ENCODE results near the gene GNG11. TPM values are rescaled to one million over a fixed set of nuclear protein-coding genes. Genes with fewer than 3 reads are reported as not detected.

Gene GNG11
- polyA plus RNA-seq, 6 donors from 2014 or later = 1.1 to 11.9 (median 5.4) TPM

DNA sequence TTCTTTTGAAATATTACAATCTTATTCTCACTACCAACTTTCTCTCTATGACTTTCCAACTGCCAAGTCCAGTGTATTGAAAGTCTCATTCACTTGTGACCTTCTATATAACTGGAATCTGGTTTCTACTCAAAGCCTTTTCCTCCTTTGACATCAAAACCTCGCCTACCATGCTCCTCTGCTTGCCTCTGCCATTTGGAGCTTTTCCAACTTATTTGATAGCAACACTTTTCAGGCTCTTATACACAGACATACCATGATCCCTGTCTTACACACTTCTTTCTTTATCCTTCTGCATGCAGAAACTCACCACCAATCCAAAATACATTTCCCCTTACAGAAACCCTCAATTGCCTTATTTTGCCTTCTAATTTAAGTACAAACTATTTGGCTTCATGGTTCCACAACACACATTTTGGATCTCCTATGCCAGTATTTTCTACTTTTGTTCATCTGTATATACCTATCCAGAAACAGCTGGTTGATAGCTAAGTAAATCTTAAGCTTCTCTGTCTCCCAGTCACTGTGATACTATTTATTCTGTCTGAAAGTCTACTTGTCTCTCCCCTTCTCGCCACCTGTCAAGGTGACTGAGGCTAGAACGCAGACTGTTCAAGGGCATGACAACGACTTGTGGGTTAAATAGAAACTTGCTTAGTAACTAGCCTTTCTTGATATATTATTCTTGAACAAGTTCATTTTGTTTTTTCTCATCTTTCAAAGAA is 22.4 kb downstream of the GNG11 start:
- H3K27ac Mint-ChIP-seq = peak overlapping the region in 1 of 6 donors; percentile 3
- H3K27me3 Mint-ChIP-seq = peaks cover 0 to 17% (median 4%) of the 10 kb centered on the region in 3 donors
- ATAC-seq (ENCODE audit: low read depth in 2 of 2) = no peak
- peaks cover 0 to 2% (median 0%) of the 10 kb centered on the region in 7 donors for H3K9me3 Mint-ChIP-seq
- H3K4me3 Mint-ChIP-seq = no peak overlapping the region
- H3K36me3 Mint-ChIP-seq = no peaks in the 10 kb centered on the region
- H3K4me1 Mint-ChIP-seq = no peaks in the 10 kb centered on the region
- no peak for DNase-seq

DNA sequence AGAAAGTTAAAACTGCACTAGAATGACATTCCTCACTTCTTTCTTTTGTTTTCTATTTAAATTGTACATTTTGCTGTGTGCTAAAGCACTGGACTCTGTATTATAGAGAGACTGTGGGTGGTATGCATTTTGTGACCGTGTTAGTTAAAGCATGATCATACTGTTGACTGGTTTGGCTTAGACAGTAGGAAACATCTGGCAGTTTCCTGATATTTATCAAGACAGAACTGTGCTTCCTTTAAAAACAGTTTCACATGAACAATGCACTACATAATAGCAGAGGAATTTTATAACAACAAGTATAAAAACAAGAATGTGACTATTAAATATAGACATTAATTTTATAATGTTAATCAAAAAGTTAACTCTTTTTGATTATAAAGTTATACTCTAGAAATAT is 23.1 kb downstream of the GNG11 start:
- Mint-ChIP-seq H3K27me3 (peaks cover 0 to 14% (median 4%) of the 10 kb centered on the region in 3 donors), H3K9me3 (peaks cover 0 to 2% (median 0%) of the 10 kb centered on the region in 7 donors), H3K4me1 (no peaks in the 10 kb centered on the region), H3K27ac (no peak overlapping the region), H3K36me3 (no peaks in the 10 kb centered on the region), H3K4me3 (no peak overlapping the region)
- ATAC-seq (ENCODE audit: low read depth in 2 of 2) (no peak), DNase-seq (no peak)

DNA sequence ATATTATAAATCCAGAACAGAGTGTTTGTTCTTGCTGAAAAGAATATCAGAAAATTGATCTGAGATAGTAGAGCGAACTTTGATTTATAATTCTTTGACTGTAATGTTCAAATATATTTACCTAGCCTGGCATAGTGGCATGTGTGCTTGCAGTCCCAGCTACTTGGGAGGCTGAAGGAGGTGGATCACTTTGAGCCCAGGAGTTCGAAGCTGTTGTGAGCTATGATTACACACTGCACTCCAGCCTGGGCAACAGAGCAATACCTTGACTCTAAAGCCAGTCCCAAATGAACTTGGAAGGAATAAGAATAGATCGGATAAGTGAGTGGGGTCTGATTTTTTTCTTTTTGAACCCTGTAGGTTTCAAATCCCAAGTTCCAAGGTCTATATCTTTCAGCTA is 23.5 kb downstream of the GNG11 start:
- Mint-ChIP-seq H3K27ac (no peak overlapping the region), H3K9me3 (peaks cover 0 to 2% (median 0%) of the 10 kb centered on the region in 7 donors), H3K27me3 (peaks cover 0 to 10% (median 4%) of the 10 kb centered on the region in 3 donors), H3K4me1 (no peaks in the 10 kb centered on the region), H3K36me3 (no peaks in the 10 kb centered on the region), H3K4me3 (no peak overlapping the region)
- ATAC-seq (ENCODE audit: low read depth in 2 of 2) = no peak
- no peak for DNase-seq

DNA sequence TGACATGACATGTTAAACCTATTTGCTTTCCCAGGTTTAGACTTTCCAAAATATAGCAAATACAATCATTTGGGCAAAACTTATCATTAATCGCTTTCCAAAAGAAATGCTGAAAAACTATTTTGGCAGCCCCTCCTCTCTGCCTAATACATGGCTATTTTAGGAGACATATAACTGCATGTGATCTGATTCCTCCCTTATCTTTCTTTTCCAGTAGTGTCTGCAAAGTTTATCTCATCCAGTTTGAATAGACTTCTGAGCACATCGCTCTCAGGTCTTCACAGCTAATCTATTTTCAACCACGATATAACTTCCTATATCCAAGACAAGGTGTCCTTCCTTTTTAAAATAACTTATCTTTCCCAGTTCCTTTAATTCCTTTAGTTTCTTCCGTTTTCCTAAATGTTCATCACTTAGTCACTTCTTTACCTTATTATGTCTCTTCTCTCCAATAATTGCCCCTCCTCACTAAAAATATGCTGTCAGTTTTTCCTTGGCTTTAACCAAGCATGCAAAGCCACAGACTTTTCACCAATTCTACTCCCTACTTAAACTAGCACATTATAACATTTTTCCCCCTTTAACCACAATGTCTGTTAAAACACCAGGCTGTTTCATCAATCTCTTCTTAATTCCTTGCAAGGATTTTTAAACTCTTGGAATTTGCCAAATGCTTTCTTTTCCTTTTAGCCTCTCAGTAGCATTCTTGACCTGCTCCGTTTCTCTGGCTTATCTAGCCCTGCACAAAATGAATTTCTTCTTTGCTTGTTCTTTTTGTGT is 24.4 kb downstream of the GNG11 start:
- Mint-ChIP-seq H3K4me3 (no peak overlapping the region), H3K27me3 (peaks cover 0 to 7% (median 1%) of the 10 kb centered on the region in 3 donors), H3K27ac (no peak overlapping the region), H3K4me1 (no peaks in the 10 kb centered on the region), H3K9me3 (peaks cover 0 to 2% (median 0%) of the 10 kb centered on the region in 7 donors), H3K36me3 (no peaks in the 10 kb centered on the region)
- ATAC-seq (ENCODE audit: low read depth in 2 of 2) = no peak
- DNase-seq = no peak

DNA sequence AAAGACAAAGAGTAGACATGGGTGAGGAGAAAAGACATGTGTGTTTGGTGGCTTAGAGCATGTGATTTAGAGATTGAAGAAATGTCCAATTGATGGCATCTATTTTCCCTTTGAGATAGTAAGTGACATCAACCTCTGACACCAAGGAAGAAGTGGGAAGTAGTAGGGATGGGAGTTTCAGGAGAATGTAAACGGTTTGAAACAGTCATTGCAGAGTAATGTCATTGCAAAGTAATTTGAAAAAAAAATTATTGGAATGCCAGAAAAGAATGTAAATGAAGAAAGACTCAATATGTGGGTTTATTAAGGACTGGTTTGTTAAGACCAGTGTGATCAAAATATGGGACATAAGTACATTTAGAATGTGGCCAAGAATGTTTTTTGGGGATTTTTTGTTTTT is 26.6 kb downstream of the GNG11 start:
- no peak overlapping the region for H3K4me3 Mint-ChIP-seq

DNA sequence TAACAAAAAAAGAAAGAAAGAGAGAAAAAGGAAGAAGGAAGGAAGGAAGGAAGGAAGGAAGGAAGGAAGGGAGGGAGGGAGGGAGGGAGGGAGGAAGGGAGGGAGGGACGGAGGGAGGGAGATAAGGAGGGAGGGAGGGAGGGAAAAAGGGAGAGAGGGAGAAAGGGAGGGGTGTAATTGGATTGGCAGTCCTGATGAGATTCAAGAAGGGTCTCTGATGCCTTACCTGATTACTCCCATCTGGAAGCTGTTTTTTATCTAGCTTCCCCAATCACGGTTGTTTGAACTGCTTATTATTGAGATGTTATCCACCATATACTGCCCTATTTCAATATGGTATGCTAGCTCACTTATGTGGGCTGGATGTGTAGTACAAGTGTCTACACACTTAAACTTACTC is 27.3 kb downstream of the GNG11 start:
- Mint-ChIP-seq H3K9me3 (no peaks in the 10 kb centered on the region), H3K4me1 (no peaks in the 10 kb centered on the region), H3K36me3 (peaks cover 0 to 7% of the 10 kb centered on the region in 2 donors), H3K27me3 (peaks cover 0 to 5% (median 0%) of the 10 kb centered on the region in 3 donors), H3K4me3 (no peak overlapping the region), H3K27ac (no peak overlapping the region)
- no peak for DNase-seq
- ATAC-seq (ENCODE audit: low read depth in 2 of 2) = no peak

More for the DNA sequence above, 26.6 kb downstream of the GNG11 start:
- Mint-ChIP-seq H3K4me1 (no peaks in the 10 kb centered on the region), H3K36me3 (peaks cover 0 to 5% of the 10 kb centered on the region in 2 donors), H3K9me3 (no peaks in the 10 kb centered on the region), H3K27ac (no peak overlapping the region), H3K27me3 (peaks cover 0 to 7% (median 0%) of the 10 kb centered on the region in 3 donors)
- DNase-seq (no peak), ATAC-seq (ENCODE audit: low read depth in 2 of 2) (no peak)

DNA sequence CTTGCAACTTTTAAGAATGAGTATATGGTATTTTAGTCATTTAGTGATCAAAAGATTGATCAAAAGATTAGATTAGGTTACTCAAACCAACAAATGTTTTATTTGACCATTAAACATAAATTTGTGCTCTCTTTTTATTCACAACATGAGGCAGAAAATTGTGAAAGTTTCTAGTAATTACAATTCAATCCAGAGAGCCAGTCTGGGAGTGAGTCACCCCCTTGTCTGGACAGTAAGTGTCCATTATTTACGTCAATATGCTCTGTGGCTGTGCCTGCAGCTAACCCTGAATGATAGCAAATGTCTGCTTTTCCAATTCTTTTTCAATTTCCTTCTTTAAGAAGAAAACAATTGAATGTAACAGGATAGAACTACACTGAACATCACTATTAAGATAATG is 27.9 kb downstream of the GNG11 start:
- Mint-ChIP-seq H3K27me3 (no peaks in the 10 kb centered on the region), H3K4me1 (no peaks in the 10 kb centered on the region), H3K9me3 (no peaks in the 10 kb centered on the region), H3K27ac (no peak overlapping the region), H3K36me3 (peaks cover 0 to 7% of the 10 kb centered on the region in 2 donors), H3K4me3 (no peak overlapping the region)
- DNase-seq = no peak
- ATAC-seq (ENCODE audit: low read depth in 2 of 2) = no peak

DNA sequence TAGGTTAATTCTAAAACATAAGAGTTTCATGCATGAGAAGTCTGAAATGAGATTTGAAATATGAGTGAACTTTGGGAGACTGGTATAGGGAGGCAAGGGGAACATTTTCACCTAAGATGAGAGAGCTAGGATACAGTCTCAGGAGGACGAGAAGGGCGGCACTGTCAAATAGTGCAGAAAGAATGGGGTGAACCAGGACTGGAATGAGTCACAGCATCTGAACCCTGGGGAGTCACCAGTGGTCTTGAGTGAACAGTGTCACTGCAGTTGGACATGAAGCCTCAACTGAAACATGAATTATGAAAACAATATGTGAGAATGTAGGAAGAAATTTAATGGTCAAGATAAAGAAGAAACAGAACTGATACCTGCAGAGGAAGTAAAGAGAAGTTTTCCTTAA is 33.8 kb downstream of the GNG11 start:
- no peak overlapping the region for H3K4me3 Mint-ChIP-seq

DNA sequence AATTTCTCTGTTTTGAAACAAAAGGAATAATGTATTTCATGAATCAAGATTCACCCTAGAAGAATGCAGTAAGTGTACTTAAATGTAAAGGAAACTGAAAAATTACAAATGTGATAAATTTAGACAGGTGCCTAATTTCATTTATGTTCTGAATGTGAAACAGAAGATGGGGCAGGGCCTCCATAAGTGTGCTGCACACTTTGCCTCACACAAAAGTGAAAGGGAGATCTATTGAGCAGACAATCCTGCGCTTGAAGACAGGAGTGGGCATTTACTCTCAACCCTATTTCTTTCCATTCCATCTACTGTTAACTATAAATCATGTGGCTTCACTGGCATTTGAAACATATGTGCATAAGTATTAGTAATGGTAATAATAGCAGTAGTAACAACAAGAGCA is 36.2 kb downstream of the GNG11 start:
- peaks cover 0 to 5% of the 10 kb centered on the region in 2 donors for H3K36me3 Mint-ChIP-seq
- H3K4me1 Mint-ChIP-seq = no peaks in the 10 kb centered on the region
- H3K9me3 Mint-ChIP-seq = no peaks in the 10 kb centered on the region
- ATAC-seq (ENCODE audit: low read depth in 2 of 2) (no peak), DNase-seq (no peak)
- no peak overlapping the region for H3K27ac Mint-ChIP-seq
- H3K27me3 Mint-ChIP-seq = no peaks in the 10 kb centered on the region
- no peak overlapping the region for H3K4me3 Mint-ChIP-seq

More for the DNA sequence above, 33.8 kb downstream of the GNG11 start:
- no peak for ATAC-seq (ENCODE audit: low read depth in 2 of 2)
- Mint-ChIP-seq H3K9me3 (no peaks in the 10 kb centered on the region), H3K4me1 (no peaks in the 10 kb centered on the region), H3K27me3 (no peaks in the 10 kb centered on the region), H3K27ac (peak overlapping the region in 1 of 6 donors; percentile 5), H3K36me3 (peaks cover 0 to 7% of the 10 kb centered on the region in 2 donors)
- no peak for DNase-seq

DNA sequence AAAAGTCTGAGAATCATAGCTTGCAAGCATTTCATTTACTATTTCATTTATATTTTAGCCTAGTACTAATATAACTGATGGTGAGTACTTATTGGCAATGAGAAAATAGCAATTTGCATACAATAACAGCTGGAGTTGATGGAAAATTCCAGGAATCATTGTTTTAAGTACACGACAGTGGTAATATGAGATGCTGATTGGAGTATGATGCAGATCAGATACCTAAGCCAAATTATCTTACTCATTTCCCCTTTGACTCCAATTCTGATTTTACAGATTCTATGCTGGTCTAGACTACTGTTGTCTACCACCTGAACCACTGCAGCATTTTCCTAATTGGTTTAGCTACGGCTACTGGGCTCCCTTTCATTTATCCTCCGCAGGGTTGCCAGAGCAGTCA is 36.7 kb downstream of the GNG11 start:
- no peaks in the 10 kb centered on the region for H3K27me3 Mint-ChIP-seq
- no peaks in the 10 kb centered on the region for H3K9me3 Mint-ChIP-seq
- H3K4me3 Mint-ChIP-seq = no peak overlapping the region
- H3K27ac Mint-ChIP-seq = no peak overlapping the region
- DNase-seq (no peak), ATAC-seq (ENCODE audit: low read depth in 2 of 2) (no peak)
- H3K36me3 Mint-ChIP-seq = peaks cover 0 to under 1% of the 10 kb centered on the region in 2 donors
- no peaks in the 10 kb centered on the region for H3K4me1 Mint-ChIP-seq

DNA sequence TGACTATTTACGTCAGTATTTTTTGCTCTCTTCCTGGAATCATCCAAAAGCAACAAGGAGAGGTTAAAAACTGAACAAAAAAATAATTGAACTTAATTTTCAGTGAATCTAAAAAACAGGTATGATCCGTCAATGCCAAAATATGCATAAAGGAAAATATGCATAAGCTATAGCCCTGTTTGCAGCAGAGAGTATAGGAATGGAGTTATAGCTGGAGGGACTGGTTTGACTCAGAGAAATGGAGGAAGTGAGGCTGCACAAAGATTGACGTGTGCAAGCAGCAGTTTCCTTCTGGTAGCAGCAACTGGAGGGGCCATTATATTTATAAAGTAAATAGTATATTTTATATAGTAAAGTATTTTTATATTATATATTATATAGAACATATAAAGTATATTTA is 37.1 kb downstream of the GNG11 start:
- ATAC-seq (ENCODE audit: low read depth in 2 of 2) (no peak), DNase-seq (no peak)
- Mint-ChIP-seq H3K4me1 (no peaks in the 10 kb centered on the region), H3K9me3 (no peaks in the 10 kb centered on the region), H3K27ac (no peak overlapping the region), H3K36me3 (no peaks in the 10 kb centered on the region), H3K27me3 (no peaks in the 10 kb centered on the region), H3K4me3 (no peak overlapping the region)

DNA sequence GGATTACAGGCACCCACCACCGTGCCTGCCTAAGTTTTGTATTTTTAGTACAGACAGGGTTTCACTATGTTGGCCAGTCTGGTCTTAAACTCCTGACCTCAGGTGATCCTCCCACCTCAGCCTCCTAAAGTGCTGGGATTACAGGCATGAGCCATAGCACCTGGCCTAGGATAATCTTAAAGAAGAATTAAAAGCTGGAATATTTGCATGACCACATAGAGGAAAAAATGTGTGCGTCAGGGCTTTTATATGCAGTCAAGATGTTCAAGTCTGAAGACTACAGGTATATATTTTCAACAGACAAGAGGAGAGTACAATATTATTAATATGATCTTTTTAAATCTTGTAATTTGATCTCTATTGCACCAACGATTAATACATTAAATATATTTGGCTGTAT is 39.5 kb downstream of the GNG11 start:
- Mint-ChIP-seq H3K27me3 (no peaks in the 10 kb centered on the region), H3K27ac (no peak overlapping the region), H3K9me3 (no peaks in the 10 kb centered on the region), H3K4me1 (no peaks in the 10 kb centered on the region), H3K36me3 (peaks cover 0 to 4% of the 10 kb centered on the region in 2 donors), H3K4me3 (no peak overlapping the region)
- ATAC-seq (ENCODE audit: low read depth in 2 of 2) (no peak), DNase-seq (no peak)

DNA sequence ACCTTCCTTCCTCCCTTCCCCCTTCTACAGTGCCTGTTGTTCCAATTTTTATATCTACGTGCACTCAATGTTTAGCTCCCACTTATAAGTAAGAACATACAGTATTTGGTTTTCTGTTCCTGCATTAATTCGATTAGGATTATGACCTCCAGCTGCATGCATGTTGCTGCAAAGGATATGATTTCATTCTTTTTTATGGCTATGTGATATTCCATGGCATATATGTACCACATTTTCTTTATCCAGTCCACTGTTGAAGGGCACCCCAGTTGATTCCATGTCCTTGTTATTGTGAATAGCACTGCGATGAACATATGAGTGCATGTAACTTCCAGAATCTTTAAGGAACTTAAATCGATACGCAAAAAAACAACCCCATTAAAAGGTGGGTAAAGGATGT is 42.7 kb downstream of the GNG11 start:
- Mint-ChIP-seq H3K4me3 (no peak overlapping the region), H3K27me3 (no peaks in the 10 kb centered on the region), H3K36me3 (peaks cover 4 to 5% of the 10 kb centered on the region in 2 donors), H3K4me1 (no peaks in the 10 kb centered on the region), H3K9me3 (no peaks in the 10 kb centered on the region), H3K27ac (no peak overlapping the region)
- DNase-seq (no peak), ATAC-seq (ENCODE audit: low read depth in 2 of 2) (no peak)

DNA sequence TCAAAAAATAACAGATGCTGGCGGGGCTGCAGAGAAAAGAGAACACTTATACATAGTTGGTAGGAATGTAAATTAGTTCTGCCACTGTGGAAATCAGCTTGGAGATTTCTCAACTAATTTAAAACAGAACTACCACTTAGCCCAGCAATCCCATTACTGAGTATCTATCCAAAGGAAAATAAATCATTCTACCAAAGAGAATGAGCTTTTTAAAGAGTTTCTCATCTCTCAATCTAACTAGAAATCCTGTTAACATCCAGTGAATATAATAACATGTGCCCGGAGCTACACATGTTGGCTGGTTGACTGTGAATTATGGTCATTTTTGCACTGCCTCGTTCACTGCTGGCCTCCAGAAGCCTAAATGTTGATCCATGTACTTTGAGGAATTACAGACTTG is 43.3 kb downstream of the GNG11 start:
- peak overlapping the region in 1 of 6 donors; percentile 42 for H3K27ac Mint-ChIP-seq
- peaks cover 4 to 5% of the 10 kb centered on the region in 2 donors for H3K36me3 Mint-ChIP-seq
- DNase-seq = no peak
- no peaks in the 10 kb centered on the region for H3K27me3 Mint-ChIP-seq
- H3K4me3 Mint-ChIP-seq = no peak overlapping the region
- no peaks in the 10 kb centered on the region for H3K9me3 Mint-ChIP-seq
- no peak for ATAC-seq (ENCODE audit: low read depth in 2 of 2)
- H3K4me1 Mint-ChIP-seq = no peaks in the 10 kb centered on the region

Measured in naive B cell (primary cell).